CD4-positive, alpha-beta T cell (primary cell): ENCODE data around the gene GRHPR. TPM values are rescaled to one million over a fixed set of nuclear protein-coding genes. Genes with fewer than 3 reads are reported as not detected.

ENCODE experiments used
- ATAC-seq: fragments of 200-7000 bp; cut with Tn5 transposase; one replicate; pipeline ENCODE4 v1.10.0; 2022; ENCODE audit warnings: mild to moderate bottlenecking; ENCODE audit not compliant: poor library complexity
- CTCF ChIA-PET: fragments of 350-600 bp; sonication (Branson Sonifier 250); formaldehyde crosslinking; loops from one replicate; lab custom pipeline; 2021; ENCODE audit warnings: antibody characterized with exemption, inconsistent platforms; lab: Charles Lee
- POLR2A ChIA-PET: fragments of 350-600 bp; sonication (Branson Sonifier 250); formaldehyde crosslinking; loops from one replicate; lab custom pipeline; 2021; ENCODE audit warnings: antibody characterized with exemption, inconsistent platforms; lab: Charles Lee
- DNase-seq, 14 experiments: peaks; one replicate each; pipeline ENCODE4 v3.0.0-alpha.2; 2013 to 2020; ENCODE audit warnings: mixed read lengths in 2 of 14
- H3K27ac ChIP-seq, 2 donors: one replicate each; pipeline versions ENCODE4 v1.5.1 to v1.7.0; 2013; ENCODE audit warnings: low read length in 2 of 2, low read depth in 1 of 2, mild to moderate bottlenecking in 1 of 2
- H3K27me3 ChIP-seq, 2 experiments: 1 replicate in 1 of 2; 2 replicates in 1 of 2; pipeline versions ENCODE4 v1.6.1 to v1.7.0; 2013; ENCODE audit warnings: low read length in 2 of 2, control low read depth in 1 of 2, mild to moderate bottlenecking in 1 of 2, moderate library complexity in 1 of 2; ENCODE audit not compliant: insufficient read depth in 2 of 2, control insufficient read depth in 1 of 2
- H3K36me3 ChIP-seq: one replicate; pipeline ENCODE4 v1.6.1; 2013; ENCODE audit warnings: low read length, control low read depth; ENCODE audit not compliant: insufficient read depth
- H3K4me1 ChIP-seq: one replicate; pipeline ENCODE4 v1.6.1; 2013; ENCODE audit warnings: low read length, control low read depth; ENCODE audit not compliant: insufficient read depth
- H3K4me3 ChIP-seq: one replicate; pipeline ENCODE4 v1.5.1; 2013; ENCODE audit warnings: mild to moderate bottlenecking, low read length, moderate library complexity
- H3K9me3 ChIP-seq, 2 experiments: 1 replicate in 1 of 2; 2 replicates in 1 of 2; pipeline versions ENCODE4 v1.6.1 to v1.7.0; 2013; ENCODE audit warnings: low read length in 2 of 2, mild to moderate bottlenecking in 2 of 2, control low read depth in 1 of 2, moderate library complexity in 1 of 2; ENCODE audit not compliant: control insufficient read depth in 1 of 2, insufficient read depth in 1 of 2
- H3K27ac Mint-ChIP-seq: one replicate; pipeline ENCODE4 v1.8.0; 2020; ENCODE audit warnings: mixed read lengths
- H3K27me3 Mint-ChIP-seq: one replicate; pipeline ENCODE4 v1.8.0; 2021; ENCODE audit warnings: mixed read lengths
- H3K36me3 Mint-ChIP-seq: one replicate; pipeline ENCODE4 v1.8.0; 2021; ENCODE audit warnings: low read depth, mixed read lengths
- H3K4me1 Mint-ChIP-seq: one replicate; pipeline ENCODE4 v1.8.0; 2021; ENCODE audit warnings: low read depth, mixed read lengths
- H3K4me3 Mint-ChIP-seq: one replicate; pipeline ENCODE4 v1.8.0; 2020; ENCODE audit warnings: mild to moderate bottlenecking, mixed read lengths
- H3K9me3 Mint-ChIP-seq: one replicate; pipeline ENCODE4 v1.8.0; 2020; ENCODE audit warnings: mixed read lengths
- intact Hi-C, 2 experiments: fragments of 100-400 bp; cut with DNase I in 1 of 2; cut with micrococcal nuclease in 1 of 2; formaldehyde crosslinking; loops; one replicate each; pipeline versions ENCODE4 v1.15.1 to v1.9.0; 2023 to 2025; cut with DNase I, micrococcal nuclease
- total RNA-seq, 174 experiments: library from RNA in 2 of 174; stranded (reverse) in 2 of 174; gene quantifications; one replicate each; pipeline ENCODE4 v1.2.3 and lab custom pipeline; 2021 to 2026
- TF ChIP-seq, protein P1 (sequence below): fragments of 200-600 bp; IDR thresholded peaks from one replicate; pipeline ENCODE4 v1.8.0; 2022; ENCODE audit warnings: antibody characterized with exemption, mild to moderate bottlenecking

The GRHPR gene
- total RNA-seq, 2 experiments from 2014 or later = 29.0 to 29.6 TPM

DNA sequence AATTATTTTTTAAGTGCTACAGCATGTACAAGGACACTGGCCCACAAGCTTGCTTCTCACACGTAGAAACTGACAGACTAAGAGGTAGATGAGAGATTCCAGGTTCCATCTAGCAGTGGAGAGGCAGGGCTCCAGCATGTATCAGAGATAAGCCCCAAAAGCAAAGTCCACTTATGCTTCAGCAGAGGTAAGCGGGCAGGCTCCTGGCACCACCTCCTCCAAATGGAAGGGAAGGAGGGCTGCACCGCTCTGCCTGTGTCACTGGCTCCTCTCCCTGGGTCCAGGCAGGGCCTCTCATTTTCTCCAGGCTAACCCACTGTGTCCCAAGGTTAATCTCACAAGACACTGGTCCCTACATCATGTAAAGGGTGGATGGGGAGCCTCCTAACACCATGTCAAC is 15.9 kb downstream of the GRHPR start:
- Mint-ChIP-seq H3K27me3 (no peaks in the 10 kb centered on the region), H3K27ac (no peak overlapping the region), H3K4me1 (no peaks in the 10 kb centered on the region), H3K36me3 (peaks cover 86% of the 10 kb centered on the region), H3K9me3 (no peaks in the 10 kb centered on the region), H3K4me3 (no peak overlapping the region)
- no peaks in the 10 kb centered on the region for H3K9me3 ChIP-seq
- intact Hi-C loops = no loop called here
- DNase-seq (no peak), ATAC-seq (no peak)
- H3K27me3 ChIP-seq = no peaks in the 10 kb centered on the region
- TF ChIP-seq, protein P1, sequence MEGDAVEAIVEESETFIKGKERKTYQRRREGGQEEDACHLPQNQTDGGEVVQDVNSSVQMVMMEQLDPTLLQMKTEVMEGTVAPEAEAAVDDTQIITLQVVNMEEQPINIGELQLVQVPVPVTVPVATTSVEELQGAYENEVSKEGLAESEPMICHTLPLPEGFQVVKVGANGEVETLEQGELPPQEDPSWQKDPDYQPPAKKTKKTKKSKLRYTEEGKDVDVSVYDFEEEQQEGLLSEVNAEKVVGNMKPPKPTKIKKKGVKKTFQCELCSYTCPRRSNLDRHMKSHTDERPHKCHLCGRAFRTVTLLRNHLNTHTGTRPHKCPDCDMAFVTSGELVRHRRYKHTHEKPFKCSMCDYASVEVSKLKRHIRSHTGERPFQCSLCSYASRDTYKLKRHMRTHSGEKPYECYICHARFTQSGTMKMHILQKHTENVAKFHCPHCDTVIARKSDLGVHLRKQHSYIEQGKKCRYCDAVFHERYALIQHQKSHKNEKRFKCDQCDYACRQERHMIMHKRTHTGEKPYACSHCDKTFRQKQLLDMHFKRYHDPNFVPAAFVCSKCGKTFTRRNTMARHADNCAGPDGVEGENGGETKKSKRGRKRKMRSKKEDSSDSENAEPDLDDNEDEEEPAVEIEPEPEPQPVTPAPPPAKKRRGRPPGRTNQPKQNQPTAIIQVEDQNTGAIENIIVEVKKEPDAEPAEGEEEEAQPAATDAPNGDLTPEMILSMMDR = no peak
- no peak overlapping the region for H3K4me3 ChIP-seq
- no peak overlapping the region for H3K27ac ChIP-seq
- POLR2A ChIA-PET = no interaction called here
- H3K36me3 ChIP-seq = peaks cover 70% of the 10 kb centered on the region
- H3K4me1 ChIP-seq = no peaks in the 10 kb centered on the region
- CTCF ChIA-PET = no interaction called here

DNA sequence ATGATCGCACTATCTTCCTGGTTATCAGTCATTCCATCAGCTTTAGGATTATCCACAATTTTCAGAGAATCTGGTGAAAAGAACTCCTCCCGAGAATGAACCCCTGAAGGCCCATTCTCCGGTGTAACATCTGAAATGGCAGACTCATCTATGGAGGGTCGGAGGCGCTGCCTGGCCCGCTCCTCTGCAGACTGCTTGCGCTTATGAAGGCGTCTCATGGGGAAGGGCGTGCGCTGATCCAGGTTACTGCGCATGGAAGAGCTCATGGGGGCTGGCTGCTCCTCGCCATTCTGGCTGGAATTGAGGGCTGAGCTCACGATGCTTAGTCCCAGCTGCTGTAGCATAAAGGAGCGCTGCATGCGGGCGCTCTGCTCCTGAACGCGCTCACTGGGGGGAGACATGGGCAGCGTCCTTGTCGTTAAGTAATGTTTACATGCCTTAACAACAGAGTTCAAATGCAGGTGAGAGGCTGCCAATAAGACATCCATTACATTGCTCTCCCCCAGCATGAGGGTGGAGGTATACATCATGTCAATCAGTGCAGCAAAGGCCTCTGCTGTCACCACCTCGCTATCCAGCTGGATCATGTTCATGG is 19.4 kb downstream of the GRHPR start:
- Histone ChIP-seq H3K27me3 (no peaks in the 10 kb centered on the region), H3K27ac (no peak overlapping the region), H3K4me1 (no peaks in the 10 kb centered on the region), H3K9me3 (no peaks in the 10 kb centered on the region), H3K36me3 (peaks cover 51% of the 10 kb centered on the region), H3K4me3 (no peak overlapping the region)
- Mint-ChIP-seq H3K9me3 (no peaks in the 10 kb centered on the region), H3K4me3 (no peak overlapping the region), H3K27ac (no peak overlapping the region), H3K27me3 (no peaks in the 10 kb centered on the region), H3K36me3 (peaks cover 63% of the 10 kb centered on the region), H3K4me1 (peaks cover 13% of the 10 kb centered on the region)
- CTCF ChIA-PET = no interaction called here
- TF ChIP-seq, protein P1 = no peak
- POLR2A ChIA-PET = no interaction called here
- ATAC-seq (no peak), DNase-seq (no peak)
- intact Hi-C loops = no loop called here

DNA sequence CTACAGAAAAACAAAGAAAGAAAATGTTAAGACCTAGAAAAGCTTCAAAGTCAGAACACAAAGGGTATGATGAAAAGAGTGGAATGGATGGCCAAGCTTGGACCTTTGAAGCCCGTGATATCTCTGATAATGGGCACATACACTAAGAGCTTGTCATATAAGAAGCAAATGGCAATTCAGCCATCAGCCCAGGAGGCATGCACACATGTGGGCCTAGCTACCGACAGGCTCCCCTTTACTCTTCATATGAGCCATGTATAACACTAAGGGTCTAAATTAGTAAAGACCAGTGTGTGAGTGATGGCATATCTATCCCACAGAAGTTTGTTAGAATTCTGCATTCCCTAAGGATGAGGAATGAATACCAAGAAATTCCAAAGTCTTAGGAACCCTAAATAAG is 20.1 kb downstream of the GRHPR start:
- no peaks in the 10 kb centered on the region for H3K9me3 ChIP-seq
- Mint-ChIP-seq H3K27me3 (no peaks in the 10 kb centered on the region), H3K9me3 (no peaks in the 10 kb centered on the region), H3K4me1 (peaks cover 20% of the 10 kb centered on the region), H3K27ac (no peak overlapping the region), H3K36me3 (peaks cover 56% of the 10 kb centered on the region), H3K4me3 (no peak overlapping the region)
- no peak for ATAC-seq
- ChIA-PET POLR2A (no interaction called here), CTCF (no interaction called here)
- no peaks in the 10 kb centered on the region for H3K27me3 ChIP-seq
- no peak overlapping the region for H3K4me3 ChIP-seq
- DNase-seq = no peak
- no peaks in the 10 kb centered on the region for H3K4me1 ChIP-seq
- no peak overlapping the region for H3K27ac ChIP-seq
- peaks cover 44% of the 10 kb centered on the region for H3K36me3 ChIP-seq
- TF ChIP-seq, protein P1 = no peak
- intact Hi-C loops = no loop called here
